IPS-15b (cell line): ENCODE data around the gene SERINC5.
A peak's percentile ranks its signal among the peaks of the same experiment; 100 is the strongest.
"Not testable (repeated sequence)": the region's sequence is repeated elsewhere in the genome, so short reads cannot be mapped to it uniquely, and the experiment has no call there.

Experiments used
- H3K27me3 ChIP-seq: one replicate; pipeline ENCODE4 v1.6.1; 2013; ENCODE audit warnings: low read length; ENCODE audit not compliant: control insufficient read depth, insufficient read depth
- H3K36me3 ChIP-seq: one replicate; pipeline ENCODE4 v1.6.1; 2013; ENCODE audit warnings: low read length; ENCODE audit not compliant: control insufficient read depth, insufficient read depth
- H3K4me1 ChIP-seq: one replicate; pipeline ENCODE4 v1.6.1; 2013; ENCODE audit warnings: mild to moderate bottlenecking, low read length; ENCODE audit not compliant: control insufficient read depth, insufficient read depth
- H3K4me3 ChIP-seq: one replicate; pipeline ENCODE4 v1.5.1; 2013; ENCODE audit warnings: low read depth, low read length
- H3K9ac ChIP-seq: one replicate; pipeline ENCODE4 v1.6.1; 2013; ENCODE audit warnings: low read depth, mild to moderate bottlenecking, low read length
- H3K9me3 ChIP-seq: one replicate; pipeline ENCODE4 v1.6.1; 2013; ENCODE audit warnings: mild to moderate bottlenecking, low read length; ENCODE audit not compliant: control insufficient read depth, insufficient read depth

The SERINC5 gene

GRCh38 chr5:80192507-80193241 is 63.2 kb downstream of the SERINC5 start:
- Histone ChIP-seq H3K4me1 (peaks cover 40% of the 10 kb centered on the region), H3K36me3 (no peaks in the 10 kb centered on the region), H3K4me3 (no peak overlapping the region), H3K27me3 (no peaks in the 10 kb centered on the region), H3K9me3 (no peaks in the 10 kb centered on the region), H3K9ac (no peak overlapping the region)

GRCh38 chr5:80191991-80192398 is 63.9 kb downstream of the SERINC5 start:
- Histone ChIP-seq H3K27me3 (no peaks in the 10 kb centered on the region), H3K36me3 (no peaks in the 10 kb centered on the region), H3K4me3 (no peak overlapping the region), H3K9me3 (no peaks in the 10 kb centered on the region), H3K4me1 (peaks cover 40% of the 10 kb centered on the region), H3K9ac (no peak overlapping the region)

GRCh38 chr5:80191397-80191796 is 64.5 kb downstream of the SERINC5 start:
- peaks cover 43% of the 10 kb centered on the region for H3K4me1 ChIP-seq

GRCh38 chr5:80190960-80191359 is 64.9 kb downstream of the SERINC5 start:
- Histone ChIP-seq H3K9ac (no peak overlapping the region), H3K27me3 (no peaks in the 10 kb centered on the region), H3K4me3 (no peak overlapping the region), H3K4me1 (peaks cover 41% of the 10 kb centered on the region), H3K9me3 (no peaks in the 10 kb centered on the region), H3K36me3 (no peaks in the 10 kb centered on the region)

More at GRCh38 chr5:80191397-80191796, 64.5 kb downstream of the SERINC5 start:
- H3K9ac ChIP-seq: no peak overlapping the region
- no peak overlapping the region for H3K4me3 ChIP-seq
- H3K9me3 ChIP-seq: no peaks in the 10 kb centered on the region
- no peaks in the 10 kb centered on the region for H3K27me3 ChIP-seq
- H3K36me3 ChIP-seq: no peaks in the 10 kb centered on the region

- no peak overlapping the region for H3K4me3 ChIP-seq
- H3K9me3 ChIP-seq: no peaks in the 10 kb centered on the region
- peaks cover 43% of the 10 kb centered on the region for H3K4me1 ChIP-seq
- no peak overlapping the region for H3K9ac ChIP-seq
- H3K36me3 ChIP-seq: no peaks in the 10 kb centered on the region
- no peaks in the 10 kb centered on the region for H3K27me3 ChIP-seq
Measured at GRCh38 chr5:80189701-80190100, 66.1 kb downstream of the SERINC5 start.

- Histone ChIP-seq H3K4me1 (peaks cover 42% of the 10 kb centered on the region), H3K4me3 (no peak overlapping the region), H3K27me3 (no peaks in the 10 kb centered on the region), H3K9me3 (no peaks in the 10 kb centered on the region), H3K9ac (no peak overlapping the region), H3K36me3 (no peaks in the 10 kb centered on the region)
Measured at GRCh38 chr5:80189201-80189600, 66.6 kb downstream of the SERINC5 start.

- Histone ChIP-seq H3K36me3 (no peaks in the 10 kb centered on the region), H3K27me3 (no peaks in the 10 kb centered on the region), H3K9ac (no peak overlapping the region), H3K9me3 (no peaks in the 10 kb centered on the region), H3K4me3 (no peak overlapping the region), H3K4me1 (peaks cover 38% of the 10 kb centered on the region)
Measured at GRCh38 chr5:80187421-80188090, 68.3 kb downstream of the SERINC5 start.

GRCh38 chr5:80185535-80185934 is 70.3 kb downstream of the SERINC5 start:
- H3K9me3 ChIP-seq, H3K4me3 ChIP-seq, H3K36me3 ChIP-seq, H3K27me3 ChIP-seq: not testable (repeated sequence)
- Histone ChIP-seq H3K4me1 (peaks cover 45% of the 10 kb centered on the region), H3K9ac (peak overlapping the region; percentile 71)

- peaks cover 46% of the 10 kb centered on the region for H3K4me1 ChIP-seq
- H3K36me3 ChIP-seq: no peaks in the 10 kb centered on the region
- peak overlapping the region; percentile 71 for H3K9ac ChIP-seq
Measured at GRCh38 chr5:80185095-80185494, 70.8 kb downstream of the SERINC5 start.

GRCh38 chr5:80184235-80185023 is 71.4 kb downstream of the SERINC5 start:
- peak overlapping the region; percentile 71 for H3K9ac ChIP-seq
- no peak overlapping the region for H3K4me3 ChIP-seq
- peaks cover 45% of the 10 kb centered on the region for H3K4me1 ChIP-seq
- no peaks in the 10 kb centered on the region for H3K9me3 ChIP-seq
- no peaks in the 10 kb centered on the region for H3K36me3 ChIP-seq
- no peaks in the 10 kb centered on the region for H3K27me3 ChIP-seq

More at GRCh38 chr5:80185095-80185494, 70.8 kb downstream of the SERINC5 start:
- H3K4me3 ChIP-seq: peak overlapping the region; percentile 10
- no peaks in the 10 kb centered on the region for H3K27me3 ChIP-seq
- H3K9me3 ChIP-seq: no peaks in the 10 kb centered on the region

- H3K4me3 ChIP-seq, H3K36me3 ChIP-seq, H3K27me3 ChIP-seq, H3K9me3 ChIP-seq: not testable (repeated sequence)
- Histone ChIP-seq H3K9ac (peak overlapping the region; percentile 27), H3K4me1 (peaks cover 42% of the 10 kb centered on the region)
Measured at GRCh38 chr5:80183728-80184234, 72.1 kb downstream of the SERINC5 start.
